Measurements from ENCODE around the gene ERVFRD-1.

ERVFRD-1 gene

GRCh38 chr6:11140056-11140455 lies 28.5 kb upstream of the ERVFRD-1 start:
- DNase-seq (ENCODE audit: low spot score in 2 of 2), result no peak
- H3K27me3 Mint-ChIP-seq, result no peaks in the 10 kb centered on the region
- no peaks in the 10 kb centered on the region for H3K9me3 Mint-ChIP-seq
- H3K27ac Mint-ChIP-seq, result no peak overlapping the region
- peaks cover 10% of the 10 kb centered on the region for H3K4me1 Mint-ChIP-seq
- H3K36me3 Mint-ChIP-seq, result peaks cover 2% of the 10 kb centered on the region
- ATAC-seq (ENCODE audit: low read depth), result no peak
- no peak overlapping the region for H3K4me3 Mint-ChIP-seq

- peaks cover 6% of the 10 kb centered on the region for H3K36me3 Mint-ChIP-seq
- no peak for DNase-seq (ENCODE audit: low spot score in 2 of 2)
- no peaks in the 10 kb centered on the region for H3K27me3 Mint-ChIP-seq
- ATAC-seq (ENCODE audit: low read depth), result no peak
- peaks cover 12% of the 10 kb centered on the region for H3K4me1 Mint-ChIP-seq
- H3K27ac Mint-ChIP-seq, result no peak overlapping the region
- H3K4me3 Mint-ChIP-seq, result no peak overlapping the region
- no peaks in the 10 kb centered on the region for H3K9me3 Mint-ChIP-seq
Measured at GRCh38 chr6:11139051-11139960, 27.8 kb upstream of the ERVFRD-1 start.

GRCh38 chr6:11136809-11137208 lies 25.3 kb upstream of the ERVFRD-1 start:
- Mint-ChIP-seq H3K9me3 (no peaks in the 10 kb centered on the region), H3K27me3 (no peaks in the 10 kb centered on the region), H3K4me3 (no peak overlapping the region), H3K27ac (no peak overlapping the region), H3K36me3 (peaks cover 6% of the 10 kb centered on the region), H3K4me1 (peaks cover 14% of the 10 kb centered on the region)
- DNase-seq (ENCODE audit: low spot score in 2 of 2), result no peak
- ATAC-seq (ENCODE audit: low read depth), result no peak

- Mint-ChIP-seq H3K27ac (no peak overlapping the region), H3K4me3 (no peak overlapping the region), H3K4me1 (peaks cover 22% of the 10 kb centered on the region), H3K27me3 (no peaks in the 10 kb centered on the region), H3K9me3 (no peaks in the 10 kb centered on the region), H3K36me3 (peaks cover 8% of the 10 kb centered on the region)
- ATAC-seq (ENCODE audit: low read depth) (no peak), DNase-seq (ENCODE audit: low spot score in 2 of 2) (no peak)
Measured at GRCh38 chr6:11133281-11133680, 21.8 kb upstream of the ERVFRD-1 start.

GRCh38 chr6:11132194-11132888 lies 20.8 kb upstream of the ERVFRD-1 start:
- Mint-ChIP-seq H3K4me3 (no peak overlapping the region), H3K4me1 (peaks cover 22% of the 10 kb centered on the region), H3K36me3 (peaks cover 10% of the 10 kb centered on the region), H3K9me3 (no peaks in the 10 kb centered on the region), H3K27ac (no peak overlapping the region), H3K27me3 (no peaks in the 10 kb centered on the region)
- ATAC-seq (ENCODE audit: low read depth) (no peak), DNase-seq (ENCODE audit: low spot score in 2 of 2) (no peak)

GRCh38 chr6:11130605-11131004 lies 19.1 kb upstream of the ERVFRD-1 start:
- peaks cover 29% of the 10 kb centered on the region for H3K4me1 Mint-ChIP-seq
- H3K27ac Mint-ChIP-seq, result no peak overlapping the region
- peaks cover 17% of the 10 kb centered on the region for H3K36me3 Mint-ChIP-seq

GRCh38 chr6:11129908-11130565 lies 18.5 kb upstream of the ERVFRD-1 start:
- DNase-seq (ENCODE audit: low spot score in 2 of 2) (no peak), ATAC-seq (ENCODE audit: low read depth) (no peak)
- H3K36me3 Mint-ChIP-seq, result peaks cover 15% of the 10 kb centered on the region
- no peaks in the 10 kb centered on the region for H3K27me3 Mint-ChIP-seq
- no peak overlapping the region for H3K27ac Mint-ChIP-seq
- H3K9me3 Mint-ChIP-seq, result no peaks in the 10 kb centered on the region
- no peak overlapping the region for H3K4me3 Mint-ChIP-seq
- H3K4me1 Mint-ChIP-seq, result peaks cover 29% of the 10 kb centered on the region

More at GRCh38 chr6:11130605-11131004, 19.1 kb upstream of the ERVFRD-1 start:
- Mint-ChIP-seq H3K27me3 (no peaks in the 10 kb centered on the region), H3K4me3 (no peak overlapping the region), H3K9me3 (no peaks in the 10 kb centered on the region)
- no peak for ATAC-seq (ENCODE audit: low read depth)
- no peak for DNase-seq (ENCODE audit: low spot score in 2 of 2)

- Mint-ChIP-seq H3K27me3 (no peaks in the 10 kb centered on the region), H3K36me3 (peaks cover 11% of the 10 kb centered on the region), H3K4me3 (no peak overlapping the region), H3K9me3 (no peaks in the 10 kb centered on the region), H3K4me1 (peaks cover 26% of the 10 kb centered on the region), H3K27ac (no peak overlapping the region)
- DNase-seq (ENCODE audit: low spot score in 2 of 2) (no peak), ATAC-seq (ENCODE audit: low read depth) (no peak)
Measured at GRCh38 chr6:11128608-11129007, 17.1 kb upstream of the ERVFRD-1 start.

- DNase-seq (ENCODE audit: low spot score in 2 of 2) (no peak), ATAC-seq (ENCODE audit: low read depth) (no peak)
- no peaks in the 10 kb centered on the region for H3K9me3 Mint-ChIP-seq
- H3K27me3 Mint-ChIP-seq, result no peaks in the 10 kb centered on the region
- peaks cover 27% of the 10 kb centered on the region for H3K4me1 Mint-ChIP-seq
- H3K4me3 Mint-ChIP-seq, result no peak overlapping the region
- peaks cover 12% of the 10 kb centered on the region for H3K36me3 Mint-ChIP-seq
- H3K27ac Mint-ChIP-seq, result no peak overlapping the region
Measured at GRCh38 chr6:11126876-11127275, 15.4 kb upstream of the ERVFRD-1 start.

GRCh38 chr6:11123978-11124377 lies 12.5 kb upstream of the ERVFRD-1 start:
- no peaks in the 10 kb centered on the region for H3K9me3 Mint-ChIP-seq
- peaks cover 12% of the 10 kb centered on the region for H3K36me3 Mint-ChIP-seq
- no peak overlapping the region for H3K4me3 Mint-ChIP-seq
- DNase-seq (ENCODE audit: low spot score in 2 of 2) (no peak), ATAC-seq (ENCODE audit: low read depth) (no peak)
- H3K27ac Mint-ChIP-seq, result no peak overlapping the region
- H3K4me1 Mint-ChIP-seq, result peaks cover 27% of the 10 kb centered on the region
- H3K27me3 Mint-ChIP-seq, result no peaks in the 10 kb centered on the region

- Mint-ChIP-seq H3K27ac (no peak overlapping the region), H3K4me1 (peaks cover 25% of the 10 kb centered on the region), H3K4me3 (no peak overlapping the region), H3K36me3 (peaks cover 12% of the 10 kb centered on the region), H3K27me3 (no peaks in the 10 kb centered on the region), H3K9me3 (no peaks in the 10 kb centered on the region)
- no peak for DNase-seq (ENCODE audit: low spot score in 2 of 2)
- no peak for ATAC-seq (ENCODE audit: low read depth)
Measured at GRCh38 chr6:11122380-11122779, 10.9 kb upstream of the ERVFRD-1 start.

GRCh38 chr6:11121851-11122250 lies 10.3 kb upstream of the ERVFRD-1 start:
- no peak for ATAC-seq (ENCODE audit: low read depth)
- H3K9me3 Mint-ChIP-seq, result no peaks in the 10 kb centered on the region
- peaks cover 9% of the 10 kb centered on the region for H3K36me3 Mint-ChIP-seq
- peaks cover 23% of the 10 kb centered on the region for H3K4me1 Mint-ChIP-seq
- H3K27me3 Mint-ChIP-seq, result no peaks in the 10 kb centered on the region
- no peak overlapping the region for H3K27ac Mint-ChIP-seq
- H3K4me3 Mint-ChIP-seq, result no peak overlapping the region
- DNase-seq (ENCODE audit: low spot score in 2 of 2), result no peak

GRCh38 chr6:11120271-11121005 lies 8.9 kb upstream of the ERVFRD-1 start:
- Mint-ChIP-seq H3K36me3 (peaks cover 4% of the 10 kb centered on the region), H3K4me1 (peaks cover 18% of the 10 kb centered on the region), H3K4me3 (no peak overlapping the region), H3K27ac (no peak overlapping the region), H3K9me3 (no peaks in the 10 kb centered on the region), H3K27me3 (no peaks in the 10 kb centered on the region)
- ATAC-seq (ENCODE audit: low read depth) (no peak), DNase-seq (ENCODE audit: low spot score in 2 of 2) (no peak)
